ENCODE data around the gene NPFF.
"Not testable (repeated sequence)": the region's sequence is repeated elsewhere in the genome, so short reads cannot be mapped to it uniquely, and the experiment has no call there.

Gene NPFF, protein sequence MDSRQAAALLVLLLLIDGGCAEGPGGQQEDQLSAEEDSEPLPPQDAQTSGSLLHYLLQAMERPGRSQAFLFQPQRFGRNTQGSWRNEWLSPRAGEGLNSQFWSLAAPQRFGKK

DNA sequence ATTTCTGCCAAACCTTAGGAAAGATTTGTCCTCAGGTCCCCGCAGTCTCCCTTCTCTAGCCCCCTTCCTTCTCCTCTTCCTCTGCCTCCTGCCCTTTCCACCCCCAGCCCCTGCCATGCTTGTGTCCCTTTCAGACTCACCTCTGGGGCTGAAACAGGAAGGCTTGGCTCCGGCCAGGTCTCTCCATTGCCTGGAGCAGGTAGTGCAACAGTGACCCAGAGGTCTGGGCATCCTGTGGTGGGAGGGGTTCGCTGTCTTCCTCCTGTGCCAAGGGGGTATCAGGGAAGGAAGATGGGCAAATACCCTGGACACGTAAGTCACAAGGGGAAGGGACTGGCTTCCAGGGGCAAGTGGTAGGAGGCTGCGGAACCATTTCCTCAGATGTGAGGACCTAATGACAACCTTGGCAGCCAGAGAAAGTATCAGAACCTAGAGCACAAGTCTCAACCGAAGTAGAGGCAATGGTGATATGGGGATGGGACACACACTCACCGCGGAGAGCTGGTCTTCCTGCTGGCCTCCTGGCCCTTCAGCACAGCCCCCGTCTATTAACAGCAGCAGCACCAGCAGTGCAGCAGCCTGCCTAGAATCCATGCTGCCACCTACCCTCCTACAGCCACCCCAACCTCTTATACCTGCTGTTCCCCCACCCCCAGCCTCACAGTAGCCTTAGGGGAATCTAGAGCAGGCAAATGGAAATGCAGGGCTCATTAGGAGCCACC, at the start of gene NPFF:
Gene NPFF, minus strand, starts transcription at position 604 of the 722 bp plus-strand sequence. Its CDS starts 10 bp downstream, at position 594.
- no peak for DNase-seq (ENCODE audit: low spot score)

DNA sequence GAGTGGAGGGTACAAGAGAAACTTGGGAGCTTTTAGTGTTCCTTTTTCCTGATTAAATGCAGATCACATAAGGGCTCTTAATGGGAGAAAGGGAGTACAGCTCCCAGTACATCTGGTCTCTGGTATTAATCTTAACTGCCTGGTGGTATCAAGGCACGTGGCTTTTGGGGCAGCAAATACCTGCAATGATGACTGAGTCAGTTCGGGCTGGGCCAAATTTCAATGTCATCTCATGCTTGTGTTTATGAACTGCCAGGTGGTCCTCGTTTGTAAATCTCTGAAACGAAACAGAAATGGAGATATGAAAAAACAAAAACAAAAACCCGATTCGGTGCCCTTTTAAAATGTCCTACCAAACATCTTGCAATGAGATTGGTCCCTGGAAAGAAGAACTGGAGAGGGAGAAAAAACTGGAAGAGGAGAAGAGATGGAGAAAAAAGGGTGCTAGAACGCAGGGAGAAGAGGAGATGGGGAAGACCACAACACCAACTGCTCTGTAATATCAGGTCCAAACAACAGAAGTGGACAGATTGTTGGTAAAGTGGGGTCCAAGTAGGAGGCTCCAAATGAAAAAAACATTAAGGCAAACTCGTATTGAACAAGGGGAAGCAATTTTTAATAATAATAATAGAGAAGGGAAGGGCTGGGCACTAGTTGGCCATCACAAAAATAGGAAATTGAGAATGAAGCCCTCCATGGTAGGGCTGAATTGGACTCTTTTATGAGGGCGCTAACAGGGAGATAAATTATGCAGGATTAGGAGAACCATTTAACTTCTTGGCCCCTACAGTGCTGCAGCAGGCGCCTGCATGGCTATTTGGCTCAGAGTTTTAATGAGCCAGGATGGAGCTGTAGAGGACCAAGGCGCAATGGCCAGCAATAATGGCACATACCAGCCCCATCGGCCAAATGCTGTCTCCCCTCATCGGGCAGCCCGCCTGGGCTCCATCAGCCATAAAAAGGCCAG, 45.4 kb upstream of the NPFF start:
- DNase-seq (ENCODE audit: low spot score) = no peak

DNA sequence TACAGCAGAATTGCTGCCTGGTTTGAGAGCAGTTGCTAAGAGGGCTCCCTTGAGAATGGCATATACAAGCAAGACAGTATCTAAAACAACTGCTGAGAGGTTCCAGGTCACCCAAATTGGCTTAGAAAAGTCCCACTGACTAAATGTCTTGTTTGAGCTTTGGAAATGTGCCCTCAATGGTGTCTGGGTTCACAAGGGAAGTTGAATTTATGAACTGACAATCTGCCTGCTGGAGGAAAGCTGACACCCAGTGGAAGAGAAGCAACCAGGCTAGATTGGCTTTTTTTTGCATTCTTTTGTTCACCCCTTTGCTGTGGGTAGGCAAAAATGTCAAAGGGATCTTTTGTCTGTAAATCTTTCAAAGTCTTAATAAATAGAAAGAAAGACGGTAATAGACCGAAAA, 44.6 kb upstream of the NPFF start:
- DNase-seq (ENCODE audit: low spot score) = no peak

DNA sequence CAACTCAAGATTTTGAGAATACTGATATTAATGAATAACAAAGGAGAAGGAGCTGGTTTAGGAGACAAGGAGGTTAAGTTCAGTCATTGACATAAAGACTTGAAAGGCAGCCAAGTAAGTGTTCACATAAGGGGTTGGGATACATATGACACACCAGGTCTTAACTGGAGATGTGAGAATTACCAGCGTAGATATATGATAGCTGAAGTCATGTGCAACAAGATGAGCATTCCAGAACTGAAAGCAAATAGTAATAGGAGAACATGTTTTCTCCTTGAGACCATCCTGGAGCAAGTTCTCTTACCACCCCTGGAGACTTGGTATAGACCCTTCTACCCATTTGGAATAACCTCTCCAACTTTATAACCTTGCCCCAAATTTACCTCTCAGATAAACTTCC, 43.3 kb upstream of the NPFF start:
- no peak for DNase-seq (ENCODE audit: low spot score)

DNA sequence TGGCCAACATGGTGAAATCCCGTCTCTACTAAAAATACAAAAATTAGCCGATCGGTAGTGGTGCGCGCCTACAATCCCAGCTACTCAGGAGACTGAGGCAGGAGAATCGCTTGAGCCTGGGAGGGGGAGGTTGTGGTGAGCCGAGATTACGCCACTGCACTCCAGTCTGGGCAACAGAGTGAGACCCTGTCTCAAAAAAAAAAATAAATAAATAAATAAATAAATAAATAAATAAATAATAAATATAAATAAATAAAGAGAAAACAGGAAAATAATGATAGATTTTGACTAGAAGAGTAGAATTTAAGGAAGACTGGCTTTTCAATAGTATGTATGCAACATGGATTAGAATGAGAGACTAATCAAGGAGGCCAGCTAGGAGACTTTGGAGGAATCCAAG, 42.8 kb upstream of the NPFF start:
- not testable (repeated sequence) for DNase-seq (ENCODE audit: low spot score)

DNA sequence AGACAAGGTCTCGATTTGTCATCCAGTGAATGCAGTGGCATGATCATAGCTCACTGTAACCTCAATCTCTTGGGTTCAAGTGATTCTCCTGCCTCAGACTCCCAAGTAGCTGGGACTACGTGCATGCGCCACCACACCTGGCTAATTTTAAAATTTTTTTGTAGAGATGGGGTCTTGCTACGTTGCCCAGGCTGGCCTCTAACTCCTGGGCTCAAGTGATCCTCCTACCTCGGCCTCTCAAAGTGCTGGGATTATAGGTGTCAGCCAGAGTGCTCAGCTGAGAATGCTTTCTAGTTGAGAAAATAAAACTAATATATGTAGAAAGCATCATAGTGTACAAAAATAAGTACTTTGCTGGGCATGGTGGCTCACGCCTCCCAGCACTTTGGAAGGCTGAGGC, 41.1 kb upstream of the NPFF start:
- DNase-seq (ENCODE audit: low spot score) = not testable (repeated sequence)

DNA sequence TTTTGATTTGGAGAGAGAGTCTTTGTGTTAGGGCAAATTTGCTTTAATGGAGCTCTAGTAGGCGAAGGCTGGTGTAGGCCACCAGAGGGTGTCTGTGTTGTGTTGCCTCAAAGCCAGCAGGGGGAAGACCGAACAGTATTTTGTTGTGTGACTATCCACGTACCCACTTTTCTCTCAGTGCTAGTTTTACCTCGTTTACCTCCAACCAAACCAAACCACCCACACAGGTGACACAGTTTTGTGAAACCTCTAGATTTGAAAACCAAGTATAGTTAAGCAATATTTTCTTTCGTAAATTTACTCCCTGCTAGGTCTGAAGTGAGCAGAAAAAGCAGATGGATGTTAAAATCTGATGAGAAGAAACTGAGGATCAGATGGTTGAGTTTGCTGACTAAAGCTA, 36.3 kb upstream of the NPFF start:
- peak; percentile 53 for DNase-seq (ENCODE audit: low spot score)

DNA sequence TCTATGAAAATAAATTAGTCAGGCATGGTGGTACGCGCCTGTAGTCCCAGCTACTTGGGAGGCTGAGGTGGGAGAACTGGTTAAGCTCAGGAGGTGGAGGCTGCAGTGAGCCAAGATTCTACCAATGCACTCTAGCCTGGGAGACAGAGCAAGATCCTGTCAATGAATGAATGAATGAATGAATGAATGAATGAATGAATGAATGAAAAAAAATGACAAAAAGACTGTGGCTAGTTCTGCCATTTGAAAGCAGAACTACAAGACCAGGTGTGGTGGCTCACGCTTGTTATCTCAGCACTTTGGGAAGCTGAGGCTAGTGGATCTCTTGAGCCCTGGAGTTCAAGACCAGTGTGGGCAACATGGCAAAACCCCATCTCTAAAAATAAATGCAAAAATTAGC, 32.2 kb upstream of the NPFF start:
- DNase-seq (ENCODE audit: low spot score) = no peak

DNA sequence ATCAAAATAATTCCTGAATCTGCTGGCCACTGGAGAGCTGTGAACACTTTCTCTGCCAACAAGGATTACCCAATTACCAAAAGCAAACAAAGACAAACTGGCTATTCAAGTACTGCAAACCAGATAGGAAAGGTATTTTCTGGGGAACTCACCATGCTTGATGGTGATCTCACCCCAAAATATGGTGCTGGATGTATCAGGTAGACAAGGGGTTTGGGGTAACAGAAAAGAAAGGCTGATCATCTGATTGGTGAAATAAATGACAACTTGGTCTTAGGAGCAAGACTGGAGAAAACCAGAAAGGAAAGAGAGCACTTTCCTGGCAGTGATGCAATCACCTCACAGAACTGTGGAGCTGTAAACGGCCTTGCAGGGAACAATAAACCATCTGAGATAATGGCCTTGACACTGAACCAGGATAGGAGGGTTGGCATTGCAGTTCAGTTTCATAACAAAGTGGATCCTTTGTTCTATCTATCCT, 31.0 kb upstream of the NPFF start:
- peak; percentile 27 for DNase-seq (ENCODE audit: low spot score)

DNA sequence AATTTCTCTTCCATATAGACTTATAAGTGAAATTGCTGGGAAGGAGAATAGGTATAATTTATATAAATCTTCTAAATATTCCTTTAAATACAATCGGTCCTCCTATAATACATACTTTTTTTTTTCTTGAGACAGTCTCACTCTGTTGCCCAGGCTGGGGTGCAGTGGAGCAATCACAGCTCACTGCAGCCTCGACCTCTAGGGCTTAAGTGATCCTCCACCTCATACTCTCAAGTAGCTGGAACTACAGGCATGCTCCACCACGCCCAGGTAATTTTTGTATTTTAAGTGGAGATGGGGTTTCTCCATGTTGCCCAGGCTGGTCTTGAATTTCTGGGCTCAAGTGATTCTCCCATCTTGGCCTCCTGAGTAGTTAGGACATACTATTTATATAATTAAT, 29.7 kb upstream of the NPFF start:
- DNase-seq (ENCODE audit: low spot score) = no peak

DNA sequence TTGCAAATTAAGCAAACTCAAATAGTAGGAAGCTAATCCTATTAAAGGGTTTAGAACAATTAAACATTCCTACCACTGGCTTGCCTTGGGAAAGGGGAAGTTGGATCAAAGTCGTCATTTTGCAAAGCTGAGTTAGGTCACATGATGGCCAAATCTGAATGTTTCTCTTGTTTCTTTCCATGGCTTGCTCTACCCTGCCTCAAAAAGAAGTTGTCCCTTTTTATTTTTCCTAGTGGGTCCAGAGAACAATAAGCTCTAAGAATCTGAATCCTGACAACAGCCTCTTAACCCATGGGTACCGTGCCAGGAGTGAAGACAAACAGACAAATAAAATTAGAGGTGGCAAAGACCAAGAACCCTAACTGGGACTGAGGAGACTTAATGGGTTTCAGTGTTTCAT, 26.2 kb upstream of the NPFF start:
- no peak for DNase-seq (ENCODE audit: low spot score)

DNA sequence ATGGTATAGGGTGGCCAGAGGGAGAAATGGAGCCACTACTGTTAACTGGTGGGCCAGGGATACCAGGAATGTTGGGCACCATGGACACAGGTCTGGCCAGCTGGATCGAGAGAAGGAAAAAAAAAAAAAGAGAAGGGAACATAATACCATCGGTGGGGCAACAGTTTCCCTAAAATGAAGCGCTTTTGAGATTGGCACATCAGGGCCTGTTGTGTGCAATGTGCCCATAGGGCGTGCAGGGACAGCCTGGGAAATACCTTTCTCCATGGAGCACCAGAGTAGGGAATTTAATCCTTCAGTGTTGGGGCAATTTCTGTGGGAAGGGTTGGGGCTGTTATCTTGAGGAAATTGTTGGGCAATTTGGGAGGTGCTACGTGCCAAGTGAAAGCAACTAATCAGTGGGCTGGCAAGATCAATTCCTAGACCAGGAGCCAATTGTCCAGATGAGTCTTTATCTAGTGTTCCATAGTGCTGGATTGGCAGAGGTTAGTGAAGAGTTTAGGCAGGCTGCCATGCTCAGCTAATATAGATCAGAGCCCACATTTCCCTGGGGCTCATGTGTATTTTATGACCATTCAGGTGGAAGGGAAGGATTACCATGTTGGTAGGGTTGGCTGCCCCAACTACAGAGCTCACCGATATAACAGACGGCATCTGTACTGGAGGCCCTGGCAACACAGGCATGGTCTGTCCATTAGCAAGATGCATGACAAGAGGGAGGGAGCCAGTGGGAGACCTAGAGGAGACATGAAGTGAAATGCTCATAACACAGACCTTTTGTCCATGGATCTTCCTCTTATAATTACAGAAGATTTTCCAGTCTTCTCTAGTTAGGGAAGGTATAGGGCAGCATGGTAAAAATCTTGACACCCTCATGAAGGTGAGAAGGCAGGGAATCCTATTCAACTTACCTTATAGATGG, 25.5 kb upstream of the NPFF start:
- no peak for DNase-seq (ENCODE audit: low spot score)

DNA sequence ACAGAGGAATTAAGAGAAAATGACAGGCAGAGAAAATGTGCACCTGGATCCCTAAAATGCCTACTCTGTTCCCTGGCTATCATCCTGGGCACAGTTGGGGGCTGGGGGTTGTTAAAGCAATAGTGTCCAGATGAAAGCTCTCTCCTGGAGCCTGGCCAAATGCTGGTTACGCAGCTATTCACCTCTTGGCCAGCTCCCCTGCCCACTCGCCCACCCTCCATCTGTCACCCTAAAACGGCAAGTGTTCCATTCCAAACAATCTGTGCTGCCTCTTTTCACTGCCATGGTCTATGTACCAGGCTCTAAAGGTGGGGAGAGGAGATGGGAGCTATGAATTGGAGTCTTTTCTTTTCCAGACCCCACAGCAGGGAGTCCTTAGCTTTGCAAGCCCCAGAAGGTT, 24.7 kb upstream of the NPFF start:
- DNase-seq (ENCODE audit: low spot score) = no peak

DNA sequence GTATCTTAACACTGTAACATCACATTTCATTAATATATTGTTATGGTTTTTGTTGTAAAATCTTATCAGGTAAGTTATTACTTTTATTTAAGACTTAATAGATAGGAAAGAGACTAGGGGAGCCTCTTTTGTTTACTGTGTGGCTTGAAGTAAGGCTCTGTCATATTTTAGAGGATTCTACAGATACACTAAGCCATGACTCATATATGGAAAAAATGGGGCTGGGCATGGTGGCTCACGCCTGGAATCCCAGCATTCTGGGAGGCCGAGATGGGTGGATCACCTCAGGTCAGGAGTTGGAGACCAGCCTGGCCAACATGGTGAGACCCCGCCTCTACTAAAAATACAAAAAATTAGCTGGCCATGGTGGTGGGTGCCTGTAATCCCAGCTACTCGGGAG, 23.6 kb upstream of the NPFF start:
- no peak for DNase-seq (ENCODE audit: low spot score)

DNA sequence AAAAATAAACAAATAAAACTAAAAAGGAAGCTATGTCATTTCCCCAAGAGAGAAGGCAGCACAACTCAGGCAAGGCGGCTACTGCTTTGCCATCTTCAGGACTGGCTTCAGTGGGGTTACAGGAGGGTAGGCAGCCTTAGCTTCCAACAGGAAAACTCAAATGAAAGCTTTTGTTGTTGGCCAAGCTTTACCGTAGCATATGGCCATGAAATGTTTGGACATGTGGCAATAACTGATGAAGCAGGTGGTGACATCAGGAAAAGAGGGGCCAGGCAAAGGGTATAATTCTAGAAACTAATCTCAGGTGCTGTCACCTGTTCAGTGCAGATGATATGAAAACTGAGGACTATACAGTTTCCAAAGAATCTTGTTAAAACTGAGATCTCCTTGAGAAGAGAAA, 22.8 kb upstream of the NPFF start:
- no peak for DNase-seq (ENCODE audit: low spot score)

DNA sequence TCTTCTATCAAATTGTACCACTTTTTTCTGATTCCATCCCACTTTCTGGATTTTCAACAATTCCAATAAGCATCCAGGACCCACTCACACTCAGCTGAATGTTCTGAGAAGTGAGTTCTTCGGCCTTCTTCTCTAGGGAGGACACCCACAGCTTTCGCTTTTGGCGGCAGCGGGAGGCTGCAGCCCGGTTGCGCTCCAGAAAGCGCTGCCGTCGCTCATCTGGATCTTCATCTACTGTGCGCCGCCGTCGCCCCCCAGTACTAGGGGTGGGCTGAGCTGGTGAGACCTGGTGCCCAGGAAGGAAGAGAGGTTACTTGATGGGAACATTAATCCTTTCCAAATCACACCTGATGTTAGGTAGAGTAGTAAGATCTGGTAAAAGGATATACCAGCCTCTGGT, 17.2 kb upstream of the NPFF start:
- no peak for DNase-seq (ENCODE audit: low spot score)

DNA sequence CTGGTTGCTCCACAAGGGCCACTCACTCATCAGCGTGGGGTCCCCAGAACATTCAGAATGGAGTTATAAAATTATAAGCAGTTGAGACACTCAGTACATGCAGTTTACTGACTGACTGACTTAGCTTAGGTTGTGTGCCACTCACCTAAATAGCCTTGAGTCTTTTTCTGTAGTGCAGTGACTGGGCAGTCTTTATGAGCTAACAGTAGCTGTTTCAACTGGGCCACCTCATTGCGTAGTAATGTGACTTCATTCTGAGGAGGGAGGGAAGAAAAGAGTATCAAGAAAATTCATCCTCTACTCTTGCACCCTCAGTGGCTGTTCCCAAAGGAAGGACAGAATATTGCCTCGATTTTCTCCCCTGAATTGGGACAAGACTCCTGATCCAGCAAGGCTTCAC, 15.8 kb upstream of the NPFF start:
- DNase-seq (ENCODE audit: low spot score) = no peak

DNA sequence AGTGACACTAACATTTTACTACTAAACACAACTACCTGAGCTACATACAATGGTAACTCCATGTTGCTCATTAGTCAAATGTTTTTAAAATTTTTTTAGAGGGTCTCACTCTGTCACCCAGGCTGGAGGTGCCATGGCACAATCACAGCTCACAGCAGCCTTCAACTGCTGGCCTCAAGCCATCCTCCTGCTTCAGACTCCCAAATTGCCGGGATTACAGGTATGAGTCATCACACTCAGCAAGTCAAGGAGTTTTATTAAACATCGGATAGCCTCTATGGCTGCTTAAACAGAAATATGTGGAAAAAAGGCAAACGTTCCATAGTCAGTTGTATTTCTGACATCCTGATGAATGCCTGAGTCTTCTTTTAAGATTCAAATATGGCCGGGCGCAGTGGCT, 11.1 kb upstream of the NPFF start:
- no peak for DNase-seq (ENCODE audit: low spot score)

DNA sequence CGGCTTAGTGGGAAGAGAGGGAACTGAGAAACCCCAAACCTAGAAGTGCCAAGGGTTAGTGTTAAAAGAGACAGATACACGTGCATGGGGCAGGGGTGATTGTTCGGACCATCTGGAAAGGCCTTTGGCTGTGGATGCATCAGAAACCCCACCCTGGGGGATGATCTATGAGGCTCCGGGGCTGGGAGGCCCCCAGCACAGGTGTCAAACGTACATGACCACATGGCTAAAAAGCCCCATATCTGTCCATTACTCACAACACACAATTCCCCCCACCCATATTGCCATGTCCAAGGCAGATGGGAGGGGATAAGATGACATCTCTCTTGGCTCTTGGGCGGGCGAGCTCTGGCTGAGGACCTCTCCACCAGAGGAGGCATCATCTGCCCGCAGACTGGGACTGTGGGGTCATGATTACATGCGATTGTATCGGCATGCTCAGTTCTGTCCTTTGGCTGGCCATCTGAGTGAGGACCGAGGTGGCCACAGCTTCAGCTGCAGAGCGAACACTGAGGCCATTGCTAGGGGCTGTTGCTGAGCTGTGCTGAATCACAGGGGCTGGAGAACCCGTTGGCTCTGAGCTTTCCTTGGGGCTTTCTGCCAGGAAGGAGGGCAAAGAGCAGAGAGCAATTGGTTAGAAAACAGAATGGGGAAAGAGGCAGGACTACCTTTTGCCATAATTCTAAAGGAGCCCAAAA, 9.6 kb upstream of the NPFF start:
- no peak for DNase-seq (ENCODE audit: low spot score)

DNA sequence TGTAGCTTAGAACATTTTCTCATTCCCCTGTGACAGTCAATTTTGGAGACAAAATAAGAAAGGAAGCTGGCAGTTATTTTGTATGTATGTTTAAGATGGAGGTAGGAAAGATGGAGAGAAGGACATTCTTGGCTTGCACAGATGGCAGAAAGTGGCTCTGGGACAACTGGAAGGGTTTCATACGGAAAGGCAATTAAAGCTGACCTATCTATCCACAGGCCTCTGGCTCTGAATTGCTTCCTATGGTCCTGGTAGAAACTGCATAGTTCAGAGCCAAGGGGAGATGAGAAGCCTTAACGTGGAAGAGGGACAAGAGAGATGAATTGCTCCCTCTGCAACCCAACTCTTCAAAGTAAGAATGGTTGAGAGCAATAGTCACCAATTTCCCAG, 8.0 kb upstream of the NPFF start:
- no peak for DNase-seq (ENCODE audit: low spot score)

DNA sequence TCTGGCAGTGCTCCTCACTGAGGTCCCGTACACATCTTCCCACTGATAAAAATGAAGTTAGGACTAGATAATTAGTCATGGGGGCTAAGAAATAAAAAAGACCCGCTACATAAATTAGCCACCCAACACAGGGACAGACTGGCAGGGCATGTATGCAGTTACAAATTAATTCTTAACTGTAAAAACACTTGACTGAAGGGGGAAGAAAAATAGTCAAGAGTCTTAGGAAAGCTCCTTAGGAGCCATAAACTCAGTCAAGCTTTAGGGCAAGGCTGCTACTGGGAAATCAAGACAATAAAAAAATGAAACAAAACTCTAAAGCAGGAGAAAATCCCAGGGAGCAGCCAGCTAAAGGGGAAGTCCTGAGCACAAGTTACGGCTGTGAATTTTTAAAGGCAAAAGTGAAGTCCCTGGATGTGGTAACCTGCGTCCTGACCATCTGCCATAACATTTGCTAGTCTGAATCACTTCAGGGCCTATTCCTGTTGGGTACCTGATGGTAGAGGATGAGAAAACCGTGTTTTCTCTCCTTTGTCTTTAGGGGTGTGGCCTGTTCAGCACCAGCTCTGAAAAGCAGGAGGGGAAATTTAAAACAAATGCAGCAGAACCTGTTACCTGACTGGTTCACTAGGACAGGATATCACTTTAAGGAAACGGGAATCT, 7.5 kb upstream of the NPFF start:
- no peak for DNase-seq (ENCODE audit: low spot score)
